Ovary (tissue), 3 donors: ENCODE data around the gene NEDD4L.

Experiments
- CTCF ChIP-seq, 3 donors: fragments of 450-650 bp in 2 of 3; fragments of 200-600 bp in 1 of 3; IDR thresholded peaks; one replicate each; pipeline versions ENCODE4 v1.5.1 to v1.8.0; 2016 to 2022; ENCODE audit warnings: antibody characterized with exemption in 3 of 3, mild to moderate bottlenecking in 1 of 3
- POLR2A ChIP-seq: fragments of 450-650 bp; IDR thresholded peaks from one replicate; pipeline ENCODE4 v1.6.1; 2017; ENCODE audit warnings: antibody characterized with exemption, mild to moderate bottlenecking, moderate library complexity
- donor health status: DM: no; HTN: no; CAD: no.

- TF ChIP-seq CTCF (IDR thresholded peaks at IDR 0.05) (no peak), POLR2A (no peak)
Observed at GRCh38 chr18:58280191-58280590, 236.2 kb downstream of the NEDD4L start.
